Gastroesophageal sphincter (tissue), 3 donors: ENCODE data around the gene THAP6.

ENCODE experiments used
- CTCF ChIP-seq, 4 experiments: fragments of 200-600 bp in 2 of 4; fragments of 450-650 bp in 2 of 4; sonication (generic) in 1 of 4; IDR thresholded peaks; one replicate each; pipeline ENCODE4 v1.5.1; 2017 to 2019; ENCODE audit warnings: antibody characterized with exemption in 4 of 4, mild to moderate bottlenecking in 2 of 4, moderate library complexity in 2 of 4
- EP300 ChIP-seq: sonication (generic); formaldehyde crosslinking; IDR thresholded peaks from one replicate; pipeline ENCODE4 v1.6.1; 2017; ENCODE audit warnings: antibody characterized with exemption, mild to moderate bottlenecking
- POLR2A ChIP-seq, 2 donors: fragments of 450-650 bp; IDR thresholded peaks; one replicate each; pipeline ENCODE4 v1.6.1; 2017; ENCODE audit warnings: antibody characterized with exemption in 2 of 2, mild to moderate bottlenecking in 2 of 2, moderate library complexity in 1 of 2

GRCh38 chr4:75496406-75496805 lies 17.9 kb upstream of the THAP6 start:
- TF ChIP-seq CTCF (IDR thresholded peaks at IDR 0.05) = no peak
- TF ChIP-seq EP300 = no peak
- TF ChIP-seq POLR2A (IDR thresholded peaks at IDR 0.05) = no peak
